Activated B cell treated with CpG ODN at 0.5 μM for 24 hours (primary cell): ENCODE data around the gene DISC1. TPM values are rescaled to one million over a fixed set of nuclear protein-coding genes. Genes with fewer than 3 reads are reported as not detected.

Source experiments
- ATAC-seq: fragments of 200-7000 bp; cut with Tn5 transposase; one replicate; pipeline ENCODE4 v1.10.0; 2021; ENCODE audit warnings: low read depth, mild to moderate bottlenecking, moderate library complexity
- CTCF ChIA-PET: fragments of 350-600 bp; sonication (Branson Sonifier 250); formaldehyde crosslinking; loops from one replicate; lab custom pipeline; 2021; ENCODE audit warnings: antibody characterized with exemption; lab: Charles Lee
- POLR2A ChIA-PET: fragments of 350-600 bp; sonication (Branson Sonifier 250); formaldehyde crosslinking; loops from one replicate; lab custom pipeline; 2021; ENCODE audit warnings: antibody characterized with exemption; lab: Charles Lee
- DNase-seq: peaks from one replicate; pipeline ENCODE4 v3.0.0; 2022
- H3K27ac Mint-ChIP-seq: one replicate; pipeline ENCODE4 v1.8.0; 2020; ENCODE audit warnings: mixed read lengths
- H3K27me3 Mint-ChIP-seq: one replicate; pipeline ENCODE4 v1.8.0; 2021; ENCODE audit warnings: mixed read lengths
- H3K36me3 Mint-ChIP-seq: one replicate; pipeline ENCODE4 v1.8.0; 2021; ENCODE audit warnings: low read depth, mixed read lengths
- H3K4me1 Mint-ChIP-seq: one replicate; pipeline ENCODE4 v1.8.0; 2021; ENCODE audit warnings: mixed read lengths
- H3K4me3 Mint-ChIP-seq: one replicate; pipeline ENCODE4 v1.8.0; 2020; ENCODE audit warnings: mild to moderate bottlenecking, mixed read lengths
- H3K9me3 Mint-ChIP-seq: one replicate; pipeline ENCODE4 v1.8.0; 2020; ENCODE audit warnings: mixed read lengths
- intact Hi-C: fragments of 100-400 bp; cut with micrococcal nuclease; formaldehyde crosslinking; loops from one replicate; pipeline ENCODE4 v1.15.1; 2024
- total RNA-seq: library from RNA; stranded (reverse); gene quantifications from 2 replicates; pipeline ENCODE4 v1.2.3, GENCODE V29; 2022
- TF ChIP-seq, protein P1 (sequence below): fragments of 200-600 bp; IDR thresholded peaks from one replicate; pipeline ENCODE4 v1.8.0; 2022; ENCODE audit warnings: antibody characterized with exemption, mild to moderate bottlenecking

Gene DISC1
- total RNA-seq, 1 donor from 2014 or later, result 2.4 TPM

- H3K9me3 Mint-ChIP-seq, result no peaks in the 10 kb centered on the region
- DNase-seq, result no peak
- H3K4me1 Mint-ChIP-seq, result no peaks in the 10 kb centered on the region
- intact Hi-C loops, result no loop called here
- H3K27ac Mint-ChIP-seq, result no peak overlapping the region
- CTCF ChIA-PET, result no interaction called here
- no peak for ATAC-seq
- H3K27me3 Mint-ChIP-seq, result no peaks in the 10 kb centered on the region
- TF ChIP-seq, protein P1, sequence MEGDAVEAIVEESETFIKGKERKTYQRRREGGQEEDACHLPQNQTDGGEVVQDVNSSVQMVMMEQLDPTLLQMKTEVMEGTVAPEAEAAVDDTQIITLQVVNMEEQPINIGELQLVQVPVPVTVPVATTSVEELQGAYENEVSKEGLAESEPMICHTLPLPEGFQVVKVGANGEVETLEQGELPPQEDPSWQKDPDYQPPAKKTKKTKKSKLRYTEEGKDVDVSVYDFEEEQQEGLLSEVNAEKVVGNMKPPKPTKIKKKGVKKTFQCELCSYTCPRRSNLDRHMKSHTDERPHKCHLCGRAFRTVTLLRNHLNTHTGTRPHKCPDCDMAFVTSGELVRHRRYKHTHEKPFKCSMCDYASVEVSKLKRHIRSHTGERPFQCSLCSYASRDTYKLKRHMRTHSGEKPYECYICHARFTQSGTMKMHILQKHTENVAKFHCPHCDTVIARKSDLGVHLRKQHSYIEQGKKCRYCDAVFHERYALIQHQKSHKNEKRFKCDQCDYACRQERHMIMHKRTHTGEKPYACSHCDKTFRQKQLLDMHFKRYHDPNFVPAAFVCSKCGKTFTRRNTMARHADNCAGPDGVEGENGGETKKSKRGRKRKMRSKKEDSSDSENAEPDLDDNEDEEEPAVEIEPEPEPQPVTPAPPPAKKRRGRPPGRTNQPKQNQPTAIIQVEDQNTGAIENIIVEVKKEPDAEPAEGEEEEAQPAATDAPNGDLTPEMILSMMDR, result no peak
- no peaks in the 10 kb centered on the region for H3K36me3 Mint-ChIP-seq
- H3K4me3 Mint-ChIP-seq, result no peak overlapping the region
- POLR2A ChIA-PET, result no interaction called here
Observed at GRCh38 chr1:231981675-231982074, 355.1 kb downstream of the DISC1 start.

GRCh38 chr1:231982871-231983587 lies 356.4 kb downstream of the DISC1 start:
- H3K27ac Mint-ChIP-seq, result no peak overlapping the region
- POLR2A ChIA-PET, result no interaction called here
- intact Hi-C loops, result no loop called here
- H3K36me3 Mint-ChIP-seq, result no peaks in the 10 kb centered on the region
- no peak overlapping the region for H3K4me3 Mint-ChIP-seq
- TF ChIP-seq, protein P1, result no peak
- CTCF ChIA-PET, result no interaction called here
- H3K9me3 Mint-ChIP-seq, result no peaks in the 10 kb centered on the region
- no peak for ATAC-seq
- H3K4me1 Mint-ChIP-seq, result no peaks in the 10 kb centered on the region
- H3K27me3 Mint-ChIP-seq, result no peaks in the 10 kb centered on the region
- DNase-seq, result no peak

DNA sequence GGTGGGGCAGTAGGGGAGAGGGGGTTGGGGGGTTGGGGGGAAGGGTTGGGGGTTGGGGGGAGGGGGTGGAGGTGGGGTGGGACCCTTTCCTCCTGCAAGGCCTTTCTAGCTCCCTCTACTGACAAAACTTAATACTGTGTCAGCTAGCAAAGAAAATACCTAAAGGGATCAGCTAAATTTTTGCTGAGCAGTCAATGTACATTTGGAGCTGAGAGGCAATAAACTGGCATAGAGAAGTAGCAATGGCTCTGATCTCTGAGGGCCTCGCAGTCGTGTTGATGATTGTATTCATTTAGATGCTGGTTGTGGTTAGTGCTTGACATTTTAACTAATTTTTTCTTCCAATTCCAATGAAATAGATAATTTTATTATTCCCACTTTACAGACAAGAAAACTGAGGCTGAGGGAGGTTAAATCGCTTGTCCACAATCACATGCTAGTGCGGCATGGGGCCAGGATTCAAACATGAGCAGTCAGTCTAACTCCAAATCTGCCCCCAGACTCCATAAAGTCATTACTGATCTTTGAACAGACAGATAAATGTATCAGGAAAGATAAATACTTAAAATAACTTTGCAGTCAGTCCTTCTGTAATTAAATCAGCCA lies 357.1 kb downstream of the DISC1 start:
- TF ChIP-seq, protein P1, result no peak
- no peaks in the 10 kb centered on the region for H3K4me1 Mint-ChIP-seq
- DNase-seq, result no peak
- no peak overlapping the region for H3K27ac Mint-ChIP-seq
- no peaks in the 10 kb centered on the region for H3K36me3 Mint-ChIP-seq
- H3K27me3 Mint-ChIP-seq, result no peaks in the 10 kb centered on the region
- intact Hi-C loops, result no loop called here
- ATAC-seq, result no peak
- no peaks in the 10 kb centered on the region for H3K9me3 Mint-ChIP-seq
- CTCF ChIA-PET, result no interaction called here
- POLR2A ChIA-PET, result no interaction called here
- no peak overlapping the region for H3K4me3 Mint-ChIP-seq

- CTCF ChIA-PET, result no interaction called here
- DNase-seq (no peak), ATAC-seq (no peak)
- Mint-ChIP-seq H3K4me3 (no peak overlapping the region), H3K4me1 (no peaks in the 10 kb centered on the region), H3K27me3 (no peaks in the 10 kb centered on the region), H3K27ac (no peak overlapping the region), H3K9me3 (no peaks in the 10 kb centered on the region), H3K36me3 (no peaks in the 10 kb centered on the region)
- TF ChIP-seq, protein P1, result no peak
- POLR2A ChIA-PET, result no interaction called here
- intact Hi-C loops, result no loop called here
Observed at GRCh38 chr1:231985296-231986023, 358.9 kb downstream of the DISC1 start.
